ENCODE data around the gene ZNF232. TPM values are rescaled to one million over a fixed set of nuclear protein-coding genes. Genes with fewer than 3 reads are reported as not detected.

The ZNF232 gene
- total and polyA plus RNA-seq, 2 of the 13 experiments (the other 11 are each of a cell fraction or from before 2014, with no cell fraction given), result 7.8 to 28.7 TPM

DNA sequence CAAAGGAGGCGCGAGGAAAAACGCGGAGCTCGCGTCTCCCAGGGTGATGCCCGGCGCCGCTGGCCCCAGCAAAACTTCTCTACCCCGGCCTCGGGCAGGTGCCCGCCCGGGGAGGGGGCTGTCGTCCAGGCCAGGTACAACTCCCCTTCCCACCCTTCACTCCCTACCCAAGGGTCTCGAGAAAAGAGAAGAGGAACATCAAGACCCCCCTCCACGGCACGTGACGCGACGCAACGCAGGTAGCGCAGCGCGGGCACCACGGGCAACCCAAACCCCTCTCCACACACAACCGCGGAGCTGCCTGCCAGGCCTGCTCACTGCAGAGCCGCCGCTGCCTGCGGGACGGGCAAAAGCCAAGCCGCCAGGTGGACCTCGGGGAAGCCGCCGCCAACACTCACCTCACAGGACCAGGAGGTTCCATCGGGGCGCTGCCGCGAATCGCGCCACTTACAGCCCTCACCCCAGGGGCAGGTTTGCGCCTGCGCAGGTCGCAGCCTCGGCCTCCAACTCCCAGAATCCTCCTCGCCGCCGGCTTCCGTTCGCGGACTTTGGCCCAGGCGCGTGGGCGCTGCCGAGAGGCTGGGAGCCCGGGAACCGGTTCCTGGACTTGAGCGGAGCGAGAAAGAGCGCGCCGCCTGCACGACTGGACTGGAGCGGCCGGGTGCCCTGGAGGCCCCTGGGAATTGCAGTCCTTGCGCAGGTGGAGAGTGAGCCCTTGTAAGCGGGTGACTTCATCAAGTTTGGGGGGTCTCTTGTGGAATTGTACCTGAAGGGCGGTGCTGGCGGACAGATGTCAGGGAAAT is at the start of gene ZNF232 (continued):
- TF ChIP-seq SKI (IDR thresholded peaks at IDR 0.05; ENCODE audit: partially characterized antibody) (peak; percentile 65), LCORL (IDR thresholded peaks at IDR 0.05) (no peak), LCORL (CRISPR knock-in tag; IDR thresholded peaks at IDR 0.05) (no peak; the same call in 1 of the 2 replicates), MZF1 (CRISPR knock-in tag; IDR thresholded peaks at IDR 0.05; ENCODE audit: borderline replicate concordance) (no peak), CENPT (CRISPR knock-in tag; IDR thresholded peaks at IDR 0.05; ENCODE audit: low read depth) (peak; percentile 84), NFATC3 (CRISPR knock-in tag; IDR thresholded peaks at IDR 0.05) (0 out of 2 replicates have a peak, but pooled peaks have one; percentile 57), CBX5 (CRISPR knock-in tag; IDR thresholded peaks at IDR 0.05; ENCODE audit: borderline replicate concordance) (peak; percentile 31; the same call in 1 of the 2 replicates), ZNF34 (CRISPR knock-in tag; IDR thresholded peaks at IDR 0.05; ENCODE audit: borderline replicate concordance) (no peak), HMG20B (CRISPR knock-in tag; conservative IDR thresholded peaks at IDR 0.05) (no peak; the same call in 1 of the 2 replicates), TARDBP (CRISPR knock-in tag; IDR thresholded peaks at IDR 0.05) (peak; percentile 45; the same call in 1 of the 2 replicates), ZNF367 (CRISPR knock-in tag; IDR thresholded peaks at IDR 0.05; ENCODE audit: borderline replicate concordance) (no peak; the same call in 1 of the 2 replicates), SMAD3 (CRISPR knock-in tag; IDR thresholded peaks at IDR 0.05) (peak; percentile 84; the same call in 1 of the 2 replicates), HDAC1 (CRISPR knock-in tag; IDR thresholded peaks at IDR 0.05) (peak; percentile 82), CBX1 (IDR thresholded peaks at IDR 0.05; ENCODE audit: low read depth) (no peak), RAD21 (CRISPR knock-in tag; IDR thresholded peaks at IDR 0.05) (peak; percentile 53; the same call in 1 of the 2 replicates), ZNF354B (CRISPR knock-in tag; IDR thresholded peaks at IDR 0.05) (0 out of 2 replicates have a peak, but pooled peaks have one; percentile 14), TMF1 (CRISPR knock-in tag; IDR thresholded peaks at IDR 0.05; ENCODE audit: low read depth) (0 out of 2 replicates have a peak, but pooled peaks have one; percentile 58), ISX (CRISPR knock-in tag; conservative IDR thresholded peaks at IDR 0.05) (no peak; the same call in 1 of the 2 replicates), ARID4A (CRISPR knock-in tag; IDR thresholded peaks at IDR 0.05; ENCODE audit: borderline replicate concordance) (peak; percentile 86), JARID2 (CRISPR knock-in tag; IDR thresholded peaks at IDR 0.05; ENCODE audit: insufficient replicate concordance) (peak; percentile 33), NCOA1 (CRISPR knock-in tag; IDR thresholded peaks at IDR 0.05) (no peak), KDM5B (CRISPR knock-in tag; IDR thresholded peaks at IDR 0.05; ENCODE audit: borderline replicate concordance) (peak; percentile 83; the same call in 1 of the 2 replicates), SMAD1 (CRISPR knock-in tag; IDR thresholded peaks at IDR 0.05; ENCODE audit: borderline replicate concordance, low read depth) (peak; percentile 91; the same call in 1 of the 2 replicates), SNAPC2 (CRISPR knock-in tag; IDR thresholded peaks at IDR 0.05) (peak; percentile 70), ZNF513 (CRISPR knock-in tag; conservative IDR thresholded peaks at IDR 0.05) (no peak), ISL2 (CRISPR knock-in tag; IDR thresholded peaks at IDR 0.05) (peak; percentile 71)
